ENCODE results near the gene DCDC2B.

DCDC2B gene

DNA sequence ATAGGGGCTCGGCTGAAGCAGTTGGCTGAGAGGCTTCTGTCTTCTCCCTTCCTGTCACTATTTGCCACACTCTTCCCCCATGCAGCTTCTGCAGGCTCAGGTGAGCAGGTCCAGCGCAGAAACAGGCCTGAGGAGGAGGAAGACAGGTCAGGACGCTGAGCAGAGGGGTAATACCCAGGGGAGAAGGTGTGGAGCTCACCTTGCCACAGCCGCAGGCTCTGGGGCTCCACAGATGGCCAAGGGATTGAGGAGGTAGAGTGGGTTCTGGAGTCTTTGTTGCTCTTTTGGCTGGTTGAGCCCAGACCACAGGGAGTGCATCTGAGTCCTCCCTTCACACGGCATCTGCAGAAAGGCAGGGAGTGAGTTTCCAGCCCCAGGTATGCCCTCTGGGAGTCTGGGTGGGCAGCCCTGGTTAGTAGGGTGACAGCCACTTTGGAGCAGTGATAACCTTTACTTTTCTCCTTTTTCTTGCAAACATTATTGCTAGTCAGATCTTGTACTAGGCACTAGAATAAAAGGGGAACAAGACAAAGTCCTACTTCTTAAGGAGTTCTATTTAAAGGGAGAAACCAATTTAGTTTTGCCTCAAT, 23.0 kb downstream of the DCDC2B start:
- no peak overlapping the region for H3K27ac ChIP-seq (ENCODE audit: low read depth, low read length)
- H3K4me1 ChIP-seq (ENCODE audit: control insufficient read depth, insufficient read depth, low read length), result no peaks in the 10 kb centered on the region
- peaks cover 67% of the 10 kb centered on the region for H3K36me3 ChIP-seq (ENCODE audit: control insufficient read depth, insufficient read depth, low read length)
- no peaks in the 10 kb centered on the region for H3K27me3 ChIP-seq (ENCODE audit: control insufficient read depth, insufficient read depth, low read length)
- H3K9ac ChIP-seq (ENCODE audit: low read depth, low read length), result no peak overlapping the region
- H3K9me3 ChIP-seq (ENCODE audit: control insufficient read depth, insufficient read depth, low read length), result no peaks in the 10 kb centered on the region
- H3K4me3 ChIP-seq (ENCODE audit: low read depth, low read length), result no peak overlapping the region

DNA sequence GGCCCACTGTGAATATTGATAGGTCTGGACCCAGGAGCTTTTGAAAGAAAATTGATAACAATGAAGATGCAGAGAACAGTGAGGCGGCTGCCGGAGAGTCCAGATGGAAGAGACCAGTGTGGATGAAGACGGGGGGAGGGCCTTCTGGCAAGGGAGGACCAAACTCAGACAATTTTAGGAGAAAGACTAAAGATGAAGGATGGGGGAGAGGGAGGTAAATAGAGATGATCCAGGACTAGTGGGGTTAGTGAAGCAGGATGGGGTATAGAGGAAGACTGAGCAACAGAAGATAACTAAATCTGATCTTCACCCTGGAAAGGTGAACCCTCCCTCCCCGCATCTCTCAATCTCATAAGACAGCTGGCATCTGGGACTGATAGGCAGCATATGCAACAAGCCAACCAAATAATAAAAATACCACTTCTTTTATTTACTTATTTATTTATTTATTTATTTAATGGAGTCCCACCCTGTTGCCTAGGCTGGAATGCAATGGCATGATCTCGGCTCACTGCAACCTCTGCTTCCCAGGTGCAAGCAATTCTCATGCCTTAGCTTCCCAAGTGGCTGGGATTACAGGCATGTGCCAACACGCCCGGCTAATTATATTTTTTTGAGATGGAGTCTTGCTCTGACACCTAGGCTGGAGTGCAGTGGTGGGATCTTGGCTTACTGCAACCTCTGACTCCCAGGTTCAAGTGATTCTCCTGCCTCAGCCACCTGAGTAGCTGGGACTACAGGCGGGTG, 23.8 kb downstream of the DCDC2B start:
- Histone ChIP-seq H3K27ac (ENCODE audit: low read depth, low read length) (no peak overlapping the region), H3K4me1 (ENCODE audit: control insufficient read depth, insufficient read depth, low read length) (no peaks in the 10 kb centered on the region), H3K4me3 (ENCODE audit: low read depth, low read length) (no peak overlapping the region), H3K9ac (ENCODE audit: low read depth, low read length) (no peak overlapping the region), H3K36me3 (ENCODE audit: control insufficient read depth, insufficient read depth, low read length) (peaks cover 60% of the 10 kb centered on the region), H3K27me3 (ENCODE audit: control insufficient read depth, insufficient read depth, low read length) (no peaks in the 10 kb centered on the region), H3K9me3 (ENCODE audit: control insufficient read depth, insufficient read depth, low read length) (no peaks in the 10 kb centered on the region)

DNA sequence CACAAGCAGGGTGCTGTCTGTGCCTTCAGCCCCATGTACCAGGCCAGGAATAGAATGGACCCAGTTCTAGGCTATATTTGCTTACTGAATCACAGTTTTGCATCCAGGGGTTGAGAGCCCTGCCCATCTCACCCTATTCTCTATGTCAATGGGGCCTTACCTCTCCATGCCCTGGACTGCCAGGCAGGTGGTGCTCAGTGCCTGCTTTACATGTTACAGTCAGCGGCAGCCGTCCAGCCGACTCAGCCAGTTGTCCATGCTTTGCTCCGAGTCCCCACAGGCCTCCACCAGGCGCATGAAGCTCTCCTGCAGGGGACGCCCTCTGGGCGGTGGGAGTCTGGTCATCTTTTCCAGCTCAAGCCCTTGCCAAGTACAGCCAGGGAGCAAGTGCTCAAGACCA, 25.9 kb downstream of the DCDC2B start:
- Histone ChIP-seq H3K27me3 (ENCODE audit: control insufficient read depth, insufficient read depth, low read length) (no peaks in the 10 kb centered on the region), H3K27ac (ENCODE audit: low read depth, low read length) (no peak overlapping the region), H3K4me1 (ENCODE audit: control insufficient read depth, insufficient read depth, low read length) (peaks cover 8% of the 10 kb centered on the region), H3K9me3 (ENCODE audit: control insufficient read depth, insufficient read depth, low read length) (no peaks in the 10 kb centered on the region), H3K4me3 (ENCODE audit: low read depth, low read length) (no peak overlapping the region), H3K36me3 (ENCODE audit: control insufficient read depth, insufficient read depth, low read length) (peaks cover 41% of the 10 kb centered on the region), H3K9ac (ENCODE audit: low read depth, low read length) (no peak overlapping the region)

DNA sequence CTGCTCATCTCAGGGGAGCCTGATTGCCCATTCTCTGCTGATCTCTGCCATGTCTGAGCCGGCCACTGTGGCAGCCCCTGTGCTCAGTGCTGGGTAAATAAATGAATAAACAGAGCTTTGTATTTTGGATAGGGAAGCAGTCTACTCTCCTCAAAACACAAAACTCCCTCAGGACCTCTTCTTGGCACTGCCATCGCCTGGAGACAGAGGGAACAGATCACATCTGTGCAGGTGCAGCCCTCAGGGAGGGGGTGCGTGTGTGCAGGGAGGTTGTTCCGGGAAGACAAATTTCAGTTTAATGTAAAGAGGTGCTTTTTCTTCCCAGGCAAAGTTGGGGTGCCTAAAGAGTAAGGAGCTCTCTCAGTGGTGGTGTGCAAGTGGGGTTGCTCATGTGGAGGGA, 30.4 kb downstream of the DCDC2B start:
- H3K36me3 ChIP-seq (ENCODE audit: control insufficient read depth, insufficient read depth, low read length), result peaks cover 7% of the 10 kb centered on the region
- no peaks in the 10 kb centered on the region for H3K9me3 ChIP-seq (ENCODE audit: control insufficient read depth, insufficient read depth, low read length)
- H3K4me3 ChIP-seq (ENCODE audit: low read depth, low read length), result peak overlapping the region; percentile 86
- H3K27me3 ChIP-seq (ENCODE audit: control insufficient read depth, insufficient read depth, low read length), result no peaks in the 10 kb centered on the region
- H3K4me1 ChIP-seq (ENCODE audit: control insufficient read depth, insufficient read depth, low read length), result peaks cover 10% of the 10 kb centered on the region
- peak overlapping the region; percentile 80 for H3K9ac ChIP-seq (ENCODE audit: low read depth, low read length)
- H3K27ac ChIP-seq (ENCODE audit: low read depth, low read length), result peak overlapping the region; percentile 89

DNA sequence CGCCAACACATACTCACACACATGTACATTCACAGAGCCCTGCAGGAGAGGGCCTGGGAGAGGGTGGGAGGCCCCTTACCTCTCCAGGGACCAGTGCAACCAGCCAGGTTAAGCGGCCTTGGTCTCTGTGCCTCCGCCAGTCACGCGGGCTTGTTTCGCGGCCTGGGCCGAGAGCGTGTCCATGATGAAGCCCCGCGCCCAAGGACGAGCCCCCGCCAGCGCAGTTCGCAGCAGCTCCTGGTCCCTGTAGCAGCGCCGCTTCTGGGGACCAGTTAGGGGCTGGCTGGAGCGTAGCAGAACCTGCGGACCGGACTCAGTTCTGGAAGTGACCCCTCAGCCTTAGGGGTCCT, 30.9 kb downstream of the DCDC2B start:
- Histone ChIP-seq H3K4me1 (ENCODE audit: control insufficient read depth, insufficient read depth, low read length) (peaks cover 10% of the 10 kb centered on the region), H3K4me3 (ENCODE audit: low read depth, low read length) (peak overlapping the region; percentile 86), H3K27me3 (ENCODE audit: control insufficient read depth, insufficient read depth, low read length) (no peaks in the 10 kb centered on the region), H3K9me3 (ENCODE audit: control insufficient read depth, insufficient read depth, low read length) (no peaks in the 10 kb centered on the region), H3K27ac (ENCODE audit: low read depth, low read length) (peak overlapping the region; percentile 89), H3K36me3 (ENCODE audit: control insufficient read depth, insufficient read depth, low read length) (peaks cover 2% of the 10 kb centered on the region), H3K9ac (ENCODE audit: low read depth, low read length) (peak overlapping the region; percentile 80)

DNA sequence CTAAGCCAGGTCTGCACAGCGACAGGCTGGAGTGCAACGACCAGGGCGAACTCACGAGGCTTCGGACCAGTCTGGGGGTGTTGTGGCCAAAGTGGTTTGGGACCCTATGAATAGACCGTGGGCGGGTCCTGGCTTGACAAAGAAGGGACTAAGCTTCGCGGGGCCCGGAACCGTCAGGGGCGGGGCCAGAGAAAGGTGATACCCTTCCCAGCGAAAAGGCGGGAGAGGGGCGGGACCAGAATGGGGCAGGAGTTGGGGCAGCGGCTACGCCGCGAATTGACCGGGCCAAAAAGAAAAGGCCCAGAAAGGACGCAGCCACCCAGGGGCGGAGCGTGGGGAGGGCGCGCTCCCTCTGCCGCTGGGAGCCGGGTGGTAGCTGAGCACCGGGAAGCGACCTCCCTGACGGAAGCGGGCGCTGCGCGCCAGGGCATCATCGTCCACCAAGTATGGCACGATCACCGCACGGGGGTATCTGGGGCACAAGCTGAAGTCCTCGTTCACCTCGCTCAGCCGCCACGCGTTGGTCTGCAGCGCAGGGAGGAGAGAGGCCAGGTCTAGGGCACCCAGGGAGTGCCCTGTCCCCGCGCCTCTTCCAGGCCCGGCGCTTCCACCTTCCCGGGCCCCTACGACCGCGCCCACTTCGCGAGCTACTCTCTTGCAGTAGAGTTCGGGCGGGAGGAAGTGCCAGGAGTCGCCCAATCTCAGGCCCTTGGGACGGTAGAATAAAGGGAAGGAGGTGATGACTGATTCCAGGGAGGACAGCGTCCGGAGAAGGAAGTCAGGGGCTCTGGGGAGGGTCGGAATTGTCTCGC, 31.5 kb downstream of the DCDC2B start:
- no peaks in the 10 kb centered on the region for H3K36me3 ChIP-seq (ENCODE audit: control insufficient read depth, insufficient read depth, low read length)
- peaks cover 10% of the 10 kb centered on the region for H3K4me1 ChIP-seq (ENCODE audit: control insufficient read depth, insufficient read depth, low read length)
- peak overlapping the region; percentile 80 for H3K9ac ChIP-seq (ENCODE audit: low read depth, low read length)
- no peaks in the 10 kb centered on the region for H3K27me3 ChIP-seq (ENCODE audit: control insufficient read depth, insufficient read depth, low read length)
- H3K4me3 ChIP-seq (ENCODE audit: low read depth, low read length), result peak overlapping the region; percentile 86
- H3K9me3 ChIP-seq (ENCODE audit: control insufficient read depth, insufficient read depth, low read length), result no peaks in the 10 kb centered on the region
- H3K27ac ChIP-seq (ENCODE audit: low read depth, low read length), result peak overlapping the region; percentile 89

DNA sequence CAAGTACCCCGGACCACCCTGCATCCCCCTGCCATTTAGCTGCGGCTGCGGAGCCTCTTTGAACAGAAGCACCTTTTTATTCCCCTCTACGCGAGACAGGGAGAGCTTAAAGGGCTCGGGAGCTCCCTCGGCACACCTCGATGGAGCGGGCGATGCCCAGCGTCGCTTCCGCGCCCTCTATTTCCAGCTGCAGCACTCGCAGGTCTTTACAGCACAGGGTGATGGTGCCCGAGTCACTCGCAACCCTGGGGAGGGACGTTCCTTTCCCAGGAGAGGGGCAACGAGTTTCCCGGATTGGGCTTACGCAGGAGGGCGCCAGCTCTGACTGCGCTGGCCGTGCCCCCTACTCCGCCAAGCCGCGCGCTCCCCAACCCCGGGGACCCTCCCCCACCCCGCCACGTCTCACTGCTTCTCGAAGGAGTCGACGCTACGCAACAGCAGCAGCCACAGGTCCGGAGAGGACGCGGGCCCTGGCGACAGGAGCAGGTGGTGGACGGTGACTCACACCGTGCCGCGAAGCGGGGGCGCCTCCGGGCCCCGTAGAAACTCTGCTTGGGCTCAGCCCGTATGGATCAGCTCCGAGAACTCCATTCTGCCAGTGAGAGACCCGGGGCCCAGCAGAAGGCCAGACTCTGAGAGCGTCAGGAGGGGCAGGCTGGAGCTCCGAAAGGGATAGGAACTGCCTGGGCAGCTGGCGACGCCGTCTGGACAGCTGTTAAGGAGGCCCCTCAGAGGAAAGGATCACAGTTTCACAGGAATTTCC, 32.3 kb downstream of the DCDC2B start:
- Histone ChIP-seq H3K9ac (ENCODE audit: low read depth, low read length) (peak overlapping the region; percentile 31), H3K4me1 (ENCODE audit: control insufficient read depth, insufficient read depth, low read length) (peaks cover 10% of the 10 kb centered on the region), H3K4me3 (ENCODE audit: low read depth, low read length) (peak overlapping the region; percentile 86), H3K27me3 (ENCODE audit: control insufficient read depth, insufficient read depth, low read length) (no peaks in the 10 kb centered on the region), H3K27ac (ENCODE audit: low read depth, low read length) (peak overlapping the region; percentile 89), H3K36me3 (ENCODE audit: control insufficient read depth, insufficient read depth, low read length) (no peaks in the 10 kb centered on the region), H3K9me3 (ENCODE audit: control insufficient read depth, insufficient read depth, low read length) (no peaks in the 10 kb centered on the region)

DNA sequence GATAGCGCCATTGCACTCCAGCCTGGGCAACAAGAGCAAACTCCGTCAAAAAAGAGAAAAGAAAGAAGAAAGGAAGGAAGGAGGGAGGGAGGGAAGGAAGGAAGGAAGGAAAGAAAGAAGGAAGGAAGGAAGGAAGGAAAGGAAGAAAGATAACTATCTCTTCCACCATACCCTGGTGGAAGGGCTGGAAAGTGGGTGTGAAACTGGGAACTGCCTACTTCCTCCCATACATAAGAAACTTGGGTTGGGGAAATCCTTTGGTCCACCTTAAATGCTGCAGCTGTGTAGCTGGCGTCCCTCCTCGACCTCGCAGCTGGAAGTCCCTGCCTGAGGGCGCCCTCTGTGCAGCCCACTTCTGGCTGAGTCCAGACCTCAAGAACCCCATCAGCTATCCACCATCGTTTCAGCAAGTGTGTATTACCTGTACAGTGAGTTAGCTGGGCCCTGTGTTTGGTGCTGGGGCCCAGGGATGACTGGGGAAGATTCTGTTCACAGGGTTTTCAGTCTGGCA, 33.5 kb downstream of the DCDC2B start:
- H3K4me1 ChIP-seq (ENCODE audit: control insufficient read depth, insufficient read depth, low read length), result peaks cover 10% of the 10 kb centered on the region
- H3K27me3 ChIP-seq (ENCODE audit: control insufficient read depth, insufficient read depth, low read length), result no peaks in the 10 kb centered on the region
- no peak overlapping the region for H3K4me3 ChIP-seq (ENCODE audit: low read depth, low read length)
- H3K27ac ChIP-seq (ENCODE audit: low read depth, low read length), result no peak overlapping the region
- H3K9ac ChIP-seq (ENCODE audit: low read depth, low read length), result no peak overlapping the region
- H3K9me3 ChIP-seq (ENCODE audit: control insufficient read depth, insufficient read depth, low read length), result no peaks in the 10 kb centered on the region
- H3K36me3 ChIP-seq (ENCODE audit: control insufficient read depth, insufficient read depth, low read length), result no peaks in the 10 kb centered on the region

DNA sequence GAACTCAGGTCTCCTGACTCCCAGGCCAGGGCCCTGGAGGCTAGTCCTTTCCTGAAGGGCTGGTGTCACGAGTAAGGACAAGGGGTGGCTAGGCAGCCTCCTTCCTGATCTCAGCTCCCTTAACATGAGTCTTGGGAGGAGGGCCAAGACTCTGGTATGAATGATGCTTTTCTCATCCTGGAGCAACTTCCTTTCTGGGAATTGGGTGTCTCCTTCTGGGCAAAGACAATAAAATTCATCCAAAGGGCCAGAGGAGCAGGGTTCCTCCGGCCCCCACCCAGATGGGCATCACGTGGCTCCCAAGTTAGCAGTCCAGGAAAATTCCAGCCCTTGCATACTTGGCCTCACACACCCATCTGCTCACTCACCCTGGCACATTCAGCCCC, 38.0 kb downstream of the DCDC2B start, which contains the start of gene FAM167B:
FAM167B (plus strand) TSS at position 335 of the 386 bp plus-strand sequence. CDS start 200 bp downstream, outside the sequence.
- H3K9ac ChIP-seq (ENCODE audit: low read depth, low read length), result no peak within 1 kb of the TSS
- no peaks in the 10 kb centered on the region for H3K36me3 ChIP-seq (ENCODE audit: control insufficient read depth, insufficient read depth, low read length)
- H3K4me1 ChIP-seq (ENCODE audit: control insufficient read depth, insufficient read depth, low read length), result peaks cover 19% of the 10 kb centered on the region
- no peak within 1 kb of the TSS for H3K4me3 ChIP-seq (ENCODE audit: low read depth, low read length)
- H3K9me3 ChIP-seq (ENCODE audit: control insufficient read depth, insufficient read depth, low read length), result no peaks in the 10 kb centered on the region
- H3K27me3 ChIP-seq (ENCODE audit: control insufficient read depth, insufficient read depth, low read length), result no peaks in the 10 kb centered on the region
- H3K27ac ChIP-seq (ENCODE audit: low read depth, low read length), result no peak within 1 kb of the TSS

DNA sequence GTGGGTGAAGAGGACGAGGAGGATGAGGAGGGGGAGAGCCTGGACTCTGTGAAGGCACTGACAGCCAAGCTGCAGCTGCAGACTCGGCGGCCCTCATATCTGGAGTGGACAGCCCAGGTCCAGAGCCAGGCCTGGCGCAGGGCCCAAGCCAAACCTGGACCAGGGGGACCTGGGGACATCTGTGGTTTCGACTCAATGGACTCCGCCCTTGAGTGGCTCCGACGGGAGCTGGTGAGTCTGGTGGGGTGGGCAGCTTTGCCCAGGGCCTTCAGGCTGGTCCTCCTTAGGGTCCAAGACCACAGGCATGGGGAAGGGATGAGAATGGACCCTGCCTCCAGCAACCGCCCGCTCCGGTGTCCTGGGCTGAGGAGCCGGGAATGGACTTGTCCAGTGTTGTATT, 38.6 kb downstream of the DCDC2B start:
- Histone ChIP-seq H3K27ac (ENCODE audit: low read depth, low read length) (no peak overlapping the region), H3K4me3 (ENCODE audit: low read depth, low read length) (no peak overlapping the region), H3K36me3 (ENCODE audit: control insufficient read depth, insufficient read depth, low read length) (no peaks in the 10 kb centered on the region), H3K4me1 (ENCODE audit: control insufficient read depth, insufficient read depth, low read length) (peaks cover 19% of the 10 kb centered on the region), H3K27me3 (ENCODE audit: control insufficient read depth, insufficient read depth, low read length) (no peaks in the 10 kb centered on the region), H3K9ac (ENCODE audit: low read depth, low read length) (no peak overlapping the region), H3K9me3 (ENCODE audit: control insufficient read depth, insufficient read depth, low read length) (no peaks in the 10 kb centered on the region)
